Naive thymus-derived CD8-positive, alpha-beta T cell (primary cell): ENCODE results near the gene GALNT2. TPM values are rescaled to one million over a fixed set of nuclear protein-coding genes. Genes with fewer than 3 reads are reported as not detected.

Experiments used
- ATAC-seq, 2 donors: fragments of 150-1000 bp; cut with Tn5 transposase in 1 of 2; sonication (Bioruptor Pico), chemical (Tn5 transposase) in 1 of 2; 1 replicate in 1 of 2; 2 replicates in 1 of 2; pipeline ENCODE4 v1.10.0; 2021; ENCODE audit warnings: mild to moderate bottlenecking in 2 of 2, moderate library complexity in 2 of 2
- POLR2A ChIA-PET: fragments of 350-600 bp; sonication (Branson Sonifier 250); formaldehyde crosslinking; loops from one replicate; lab custom pipeline; 2021; ENCODE audit warnings: antibody characterized with exemption; lab: Charles Lee
- DNase-seq, 10 donors: peaks; one replicate each; pipeline versions ENCODE4 v3.0.0 to v3.0.0-alpha.2; 2020 to 2022
- H3K27ac Mint-ChIP-seq, 10 donors: one replicate each; pipeline ENCODE4 v1.8.0; 2020 to 2022; ENCODE audit warnings: mild to moderate bottlenecking in 10 of 10, mixed read lengths in 10 of 10, moderate library complexity in 4 of 10, inconsistent platforms in 1 of 10
- H3K27me3 Mint-ChIP-seq, 5 donors: one replicate each; pipeline ENCODE4 v1.8.0; 2021 to 2022; ENCODE audit warnings: mixed read lengths in 5 of 5
- H3K36me3 Mint-ChIP-seq, 3 donors: one replicate each; pipeline ENCODE4 v1.8.0; 2020 to 2022; ENCODE audit warnings: mixed read lengths in 3 of 3, mild to moderate bottlenecking in 2 of 3, inconsistent platforms in 1 of 3
- H3K4me1 Mint-ChIP-seq, 4 donors: one replicate each; pipeline ENCODE4 v1.8.0; 2021 to 2022; ENCODE audit warnings: mixed read lengths in 4 of 4
- H3K4me3 Mint-ChIP-seq, 10 donors: one replicate each; pipeline ENCODE4 v1.8.0; 2020 to 2022; ENCODE audit warnings: mild to moderate bottlenecking in 10 of 10, mixed read lengths in 10 of 10, moderate library complexity in 6 of 10, inconsistent platforms in 1 of 10
- H3K9me3 Mint-ChIP-seq, 9 donors: one replicate each; pipeline ENCODE4 v1.8.0; 2020 to 2022; ENCODE audit warnings: mixed read lengths in 9 of 9, mild to moderate bottlenecking in 3 of 9, inconsistent platforms in 1 of 9, moderate library complexity in 1 of 9
- polyA plus RNA-seq, 3 donors: library from polyadenylated mRNA; unstranded; fragments of 300-500 nt; fragmentation: Illumina TruSeq; gene quantifications; one replicate each; pipeline ENCODE4 v1.2.3, GENCODE V29; 2021
- total RNA-seq, 8 experiments: library from RNA in 2 of 8; stranded (reverse) in 2 of 8; gene quantifications; one replicate each; pipeline ENCODE4 v1.2.3 and lab custom pipeline; 2021 to 2026

The GALNT2 gene
- total and polyA plus RNA-seq, 5 experiments from 2014 or later: 10.7 to 22.2 (median 15.3) TPM

DNA sequence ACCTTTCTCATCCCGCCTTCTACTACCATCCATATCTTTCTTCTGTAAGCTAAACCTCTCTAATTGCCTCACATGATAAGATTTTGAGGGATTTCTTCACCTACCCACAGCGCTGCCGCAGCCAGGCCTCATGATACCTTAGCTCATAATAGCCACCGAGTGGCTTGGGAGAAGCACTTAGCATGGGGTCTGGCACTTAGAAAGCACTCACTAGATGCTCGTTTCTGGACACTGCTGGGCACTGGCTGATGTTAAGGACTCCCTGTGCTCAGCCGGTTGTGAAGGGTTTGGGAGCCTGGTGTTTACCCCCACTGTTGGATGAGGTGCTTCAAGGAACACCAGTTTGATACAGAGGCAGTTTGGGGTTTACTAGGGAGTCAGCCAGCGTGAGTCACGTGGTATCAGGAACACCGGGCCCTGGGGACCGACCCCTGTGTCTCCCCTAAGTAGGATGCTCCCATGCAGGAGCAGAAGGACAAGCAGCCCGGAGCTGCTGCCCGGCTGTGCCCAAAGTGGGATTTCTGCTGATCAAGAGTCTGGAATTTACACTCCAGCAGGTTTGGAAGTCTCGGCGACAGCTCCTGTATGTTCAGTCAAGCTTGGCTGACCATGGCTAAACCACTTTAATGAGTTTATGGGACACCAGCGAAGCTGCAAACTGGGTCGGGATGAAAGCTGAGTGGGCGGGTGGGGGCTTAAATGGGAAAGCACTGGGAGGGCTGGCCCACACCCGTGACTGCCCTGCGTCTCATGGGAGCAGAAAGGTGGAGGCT, 63.3 kb downstream of the GALNT2 start:
- ATAC-seq: no peak
- no peak overlapping the region for H3K27ac Mint-ChIP-seq

GRCh38 chr1:230131457-230131856, 64.4 kb downstream of the GALNT2 start:
- POLR2A ChIA-PET: interaction anchor here (0.6 kb wide), 1 partner anchor 153 kb away, joined by 3 read pairs; no protein-coding TSS in a partner anchor
- Mint-ChIP-seq H3K36me3 (peaks cover 0 to 17% (median 0%) of the 10 kb centered on the region in 3 donors), H3K27me3 (no peaks in the 10 kb centered on the region), H3K9me3 (no peaks in the 10 kb centered on the region), H3K27ac (no peak overlapping the region), H3K4me1 (peaks cover 22 to 57% (median 44%) of the 10 kb centered on the region in 4 donors), H3K4me3 (peak overlapping the region in 1 of 10 donors; percentile 34)
- ATAC-seq (no peak), DNase-seq (peak in 1 of 10 donors; percentile 14)

More for the DNA sequence above, 63.3 kb downstream of the GALNT2 start:
- Mint-ChIP-seq H3K4me1 (peaks cover 30 to 68% (median 55%) of the 10 kb centered on the region in 4 donors), H3K27me3 (no peaks in the 10 kb centered on the region), H3K9me3 (no peaks in the 10 kb centered on the region), H3K36me3 (peaks cover 0 to 8% (median 0%) of the 10 kb centered on the region in 3 donors), H3K4me3 (no peak overlapping the region)
- POLR2A ChIA-PET: no interaction called here
- peak in 1 of 10 donors; percentile 38 for DNase-seq

- Mint-ChIP-seq H3K4me1 (peaks cover 16 to 51% (median 36%) of the 10 kb centered on the region in 4 donors), H3K36me3 (peaks cover 0 to 27% (median 3%) of the 10 kb centered on the region in 3 donors), H3K27me3 (no peaks in the 10 kb centered on the region), H3K4me3 (peak overlapping the region in 1 of 10 donors; percentile 7), H3K9me3 (no peaks in the 10 kb centered on the region), H3K27ac (peak overlapping the region in 2 of 10 donors; percentile 57 to 69)
- ATAC-seq: no peak
- POLR2A ChIA-PET: interaction anchor here (1.2 kb wide), 1 partner anchor 33 kb away, joined by 5 read pairs; no protein-coding TSS in a partner anchor
- peak in 1 of 10 donors; percentile 35 for DNase-seq
Measured at GRCh38 chr1:230132758-230133157, 65.7 kb downstream of the GALNT2 start.

- Mint-ChIP-seq H3K27ac (no peak overlapping the region), H3K9me3 (no peaks in the 10 kb centered on the region), H3K4me3 (no peak overlapping the region), H3K4me1 (peaks cover 14 to 47% (median 39%) of the 10 kb centered on the region in 4 donors), H3K27me3 (no peaks in the 10 kb centered on the region), H3K36me3 (peaks cover 0 to 33% (median 7%) of the 10 kb centered on the region in 3 donors)
- ATAC-seq (no peak), DNase-seq (no peak)
- POLR2A ChIA-PET: no interaction called here
Measured at GRCh38 chr1:230135726-230136125, 68.7 kb downstream of the GALNT2 start.

- Mint-ChIP-seq H3K9me3 (no peaks in the 10 kb centered on the region), H3K27ac (peak overlapping the region in 1 of 10 donors; percentile 19), H3K4me1 (peaks cover 12 to 50% (median 40%) of the 10 kb centered on the region in 4 donors), H3K36me3 (peaks cover 0 to 33% (median 7%) of the 10 kb centered on the region in 3 donors), H3K27me3 (no peaks in the 10 kb centered on the region), H3K4me3 (no peak overlapping the region)
- DNase-seq (no peak), ATAC-seq (no peak)
- POLR2A ChIA-PET: no interaction called here
Measured at GRCh38 chr1:230136453-230137336, 69.7 kb downstream of the GALNT2 start.

DNA sequence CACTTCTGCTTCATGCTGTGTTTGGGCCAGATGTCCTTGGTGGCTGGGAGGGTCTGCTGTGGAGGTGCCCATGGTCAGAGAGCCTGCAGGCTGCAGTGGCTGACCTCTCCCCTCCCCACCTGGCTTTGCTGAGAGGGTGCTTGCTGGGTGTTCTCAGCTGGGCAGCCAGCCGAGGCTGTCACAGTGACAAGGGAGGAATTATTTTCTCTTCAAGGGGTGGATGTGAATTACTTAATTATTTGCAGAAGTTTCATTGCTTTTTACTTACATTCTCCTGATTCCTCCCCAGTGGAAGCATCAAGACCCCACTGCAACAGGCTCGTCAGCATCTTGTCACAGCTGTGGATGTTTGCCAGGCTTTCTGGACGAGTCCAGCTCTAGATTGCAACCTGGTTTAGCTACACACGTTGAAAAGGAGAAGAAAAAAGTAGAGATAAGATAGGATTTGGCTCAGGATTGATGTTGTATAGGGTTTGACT, 70.3 kb downstream of the GALNT2 start:
- no peaks in the 10 kb centered on the region for H3K27me3 Mint-ChIP-seq
- no peaks in the 10 kb centered on the region for H3K9me3 Mint-ChIP-seq
- DNase-seq (no peak), ATAC-seq (no peak)
- peak overlapping the region in 1 of 10 donors; percentile 19 for H3K27ac Mint-ChIP-seq
- peaks cover 0 to 33% (median 7%) of the 10 kb centered on the region in 3 donors for H3K36me3 Mint-ChIP-seq
- H3K4me1 Mint-ChIP-seq: peaks cover 7 to 46% (median 38%) of the 10 kb centered on the region in 4 donors
- no peak overlapping the region for H3K4me3 Mint-ChIP-seq
- POLR2A ChIA-PET: no interaction called here

- no peak for DNase-seq
- no peak for ATAC-seq
- Mint-ChIP-seq H3K4me1 (peaks cover 14 to 48% (median 36%) of the 10 kb centered on the region in 4 donors), H3K27ac (no peak overlapping the region), H3K36me3 (peaks cover 0 to 36% (median 7%) of the 10 kb centered on the region in 3 donors), H3K9me3 (no peaks in the 10 kb centered on the region), H3K4me3 (no peak overlapping the region), H3K27me3 (no peaks in the 10 kb centered on the region)
- POLR2A ChIA-PET: no interaction called here
Measured at GRCh38 chr1:230138561-230139239, 71.7 kb downstream of the GALNT2 start.

- H3K27ac Mint-ChIP-seq: peak overlapping the region in 1 of 10 donors; percentile 45
- DNase-seq (no peak), ATAC-seq (no peak)
- POLR2A ChIA-PET: no interaction called here
- H3K4me3 Mint-ChIP-seq: no peak overlapping the region
- H3K36me3 Mint-ChIP-seq: peaks cover 0 to 36% (median 7%) of the 10 kb centered on the region in 3 donors
- no peaks in the 10 kb centered on the region for H3K9me3 Mint-ChIP-seq
- peaks cover 18 to 50% (median 37%) of the 10 kb centered on the region in 4 donors for H3K4me1 Mint-ChIP-seq
- no peaks in the 10 kb centered on the region for H3K27me3 Mint-ChIP-seq
Measured at GRCh38 chr1:230139315-230139714, 72.3 kb downstream of the GALNT2 start.

DNA sequence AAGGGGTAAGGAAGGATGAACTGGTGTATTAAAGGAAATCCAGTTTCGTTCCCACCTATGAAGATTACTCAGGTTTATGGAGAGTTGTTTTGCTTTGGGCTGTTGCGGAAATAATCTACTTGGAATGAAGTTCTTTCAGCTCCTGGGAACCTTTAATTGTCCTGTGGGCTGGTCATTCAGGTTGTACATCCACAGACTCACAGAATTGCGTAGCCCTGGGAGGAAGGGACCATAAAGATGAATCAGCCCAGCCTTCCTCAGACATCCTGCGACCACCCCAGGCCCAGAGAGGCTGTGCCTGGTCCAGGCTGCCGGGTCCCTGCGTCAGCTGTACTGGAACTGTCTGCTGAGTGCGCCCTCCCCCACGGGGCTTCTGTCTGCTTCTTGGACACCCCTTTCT, 72.7 kb downstream of the GALNT2 start:
- peak overlapping the region in 1 of 10 donors; percentile 45 for H3K27ac Mint-ChIP-seq
- no peak overlapping the region for H3K4me3 Mint-ChIP-seq
- POLR2A ChIA-PET: no interaction called here
- ATAC-seq (no peak), DNase-seq (no peak)
- peaks cover 0 to 32% (median 7%) of the 10 kb centered on the region in 3 donors for H3K36me3 Mint-ChIP-seq
- H3K27me3 Mint-ChIP-seq: no peaks in the 10 kb centered on the region
- peaks cover 22 to 50% (median 39%) of the 10 kb centered on the region in 4 donors for H3K4me1 Mint-ChIP-seq
- H3K9me3 Mint-ChIP-seq: no peaks in the 10 kb centered on the region

DNA sequence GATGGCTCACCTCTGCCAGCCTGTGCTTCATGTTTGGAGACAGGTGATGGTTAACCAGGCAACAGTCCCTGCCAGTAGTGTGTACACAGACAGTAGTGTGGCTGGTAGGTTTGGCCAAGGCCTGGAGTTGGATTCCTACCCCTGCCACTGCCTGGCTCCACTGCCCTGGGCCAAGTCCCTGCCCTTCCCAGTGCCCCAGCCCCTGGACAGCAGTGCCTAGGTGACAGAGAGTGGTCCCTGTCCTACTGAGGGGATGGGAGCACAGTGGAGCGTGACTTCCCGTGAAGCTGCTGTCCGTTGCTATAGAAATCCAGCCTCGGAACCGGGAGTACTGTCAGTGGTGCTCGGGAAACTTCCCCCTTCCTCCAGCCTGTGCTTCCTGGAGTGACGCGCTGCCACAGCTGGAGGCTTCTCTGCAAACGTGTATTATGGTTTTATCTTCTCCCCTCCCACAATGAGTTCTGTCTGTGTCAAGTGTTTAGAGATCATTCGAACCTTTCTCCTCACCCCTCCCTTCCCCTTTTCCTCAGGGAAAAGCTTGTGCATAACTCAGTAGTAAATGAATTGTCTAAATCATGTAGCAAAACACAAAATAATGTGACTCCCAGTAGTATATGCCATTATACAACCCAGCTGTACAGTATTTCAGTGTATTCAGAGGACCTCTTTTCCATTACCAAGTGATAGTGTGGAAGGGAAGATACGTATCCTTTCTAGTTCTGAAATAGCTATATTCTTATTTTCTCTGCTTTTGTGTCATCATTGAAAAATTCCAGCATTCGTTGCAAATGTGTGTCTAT, 73.4 kb downstream of the GALNT2 start:
- POLR2A ChIA-PET: no interaction called here
- H3K4me1 Mint-ChIP-seq: peaks cover 23 to 56% (median 43%) of the 10 kb centered on the region in 4 donors

GRCh38 chr1:230141021-230141648, 74.1 kb downstream of the GALNT2 start:
- no peak for DNase-seq
- POLR2A ChIA-PET: no interaction called here
- Mint-ChIP-seq H3K27ac (no peak overlapping the region), H3K9me3 (no peaks in the 10 kb centered on the region), H3K36me3 (peaks cover 0 to 26% (median 7%) of the 10 kb centered on the region in 3 donors), H3K27me3 (no peaks in the 10 kb centered on the region), H3K4me3 (no peak overlapping the region), H3K4me1 (peaks cover 26 to 63% (median 49%) of the 10 kb centered on the region in 4 donors)
- ATAC-seq: no peak

More for the DNA sequence above, 73.4 kb downstream of the GALNT2 start:
- DNase-seq (no peak), ATAC-seq (no peak)
- peak overlapping the region in 1 of 10 donors; percentile 45 for H3K27ac Mint-ChIP-seq
- no peaks in the 10 kb centered on the region for H3K9me3 Mint-ChIP-seq
- no peak overlapping the region for H3K4me3 Mint-ChIP-seq
- peaks cover 0 to 31% (median 7%) of the 10 kb centered on the region in 3 donors for H3K36me3 Mint-ChIP-seq
- H3K27me3 Mint-ChIP-seq: no peaks in the 10 kb centered on the region
